Epithelial cell of proximal tubule (primary cell): ENCODE measurements around the gene RABEP1. TPM values are rescaled to one million over a fixed set of nuclear protein-coding genes. Genes with fewer than 3 reads are reported as not detected.

Experiments
- DNase-seq: peaks from one replicate; pipeline ENCODE4 v3.0.0-alpha.2; 2011; ENCODE audit warnings: low read depth
- H3K4me3 ChIP-seq: 2 replicates; pipeline ENCODE4 v1.5.1; 2011; ENCODE audit warnings: low read depth, mild to moderate bottlenecking, low read length
- total RNA-seq: library from RNA; depleted of rRNA; stranded (reverse); fragments of >200 nt; gene quantifications from 2 replicates; pipeline ENCODE4 v1.2.3, GENCODE V29; 2015
- TF ChIP-seq, protein P1 (sequence below): conservative IDR thresholded peaks from 2 replicates; pipeline ENCODE4 v1.5.1; 2012; ENCODE audit warnings: low read depth, mild to moderate bottlenecking, low read length

RABEP1 gene
- total RNA-seq, 1 donor from 2014 or later, result 21.4 TPM

DNA sequence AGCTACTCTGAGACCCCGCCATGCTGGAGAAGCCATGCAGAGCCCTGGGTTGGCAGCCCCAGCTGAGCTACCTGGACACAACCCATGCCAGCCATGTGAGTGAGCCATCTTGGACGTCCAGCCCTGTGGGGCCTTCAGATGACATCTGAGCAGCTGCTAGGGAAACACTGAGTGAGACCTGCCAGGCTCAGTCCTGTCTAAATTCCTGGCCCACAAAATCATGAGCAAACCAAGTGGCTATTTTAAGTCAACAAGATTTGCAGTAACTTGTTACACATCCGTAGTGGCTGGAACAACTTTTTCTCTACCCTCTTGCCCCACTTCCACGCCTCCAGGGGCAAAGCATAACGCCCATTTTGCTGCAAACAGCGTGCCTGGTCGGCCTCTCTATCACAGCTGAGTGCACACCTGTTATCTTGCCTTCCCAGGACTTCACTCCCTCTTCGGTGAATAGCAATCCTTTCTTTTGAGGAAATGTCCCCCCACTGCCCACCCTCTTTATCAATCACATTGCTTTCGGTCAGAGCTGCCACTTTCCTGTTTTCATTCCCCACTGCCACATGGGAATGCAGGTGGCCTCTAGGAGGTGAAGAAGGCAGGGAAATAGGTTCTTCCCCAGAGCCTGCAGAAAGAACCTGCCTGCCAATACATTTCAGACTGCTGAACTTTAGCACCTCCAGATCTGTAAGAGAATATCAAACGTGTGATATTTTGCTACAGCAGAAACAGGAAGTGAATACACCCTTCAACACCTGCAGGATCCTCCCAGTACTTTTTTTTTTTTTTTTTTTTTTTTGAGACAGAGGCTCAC, 40.0 kb upstream of the RABEP1 start:
- TF ChIP-seq, protein P1, sequence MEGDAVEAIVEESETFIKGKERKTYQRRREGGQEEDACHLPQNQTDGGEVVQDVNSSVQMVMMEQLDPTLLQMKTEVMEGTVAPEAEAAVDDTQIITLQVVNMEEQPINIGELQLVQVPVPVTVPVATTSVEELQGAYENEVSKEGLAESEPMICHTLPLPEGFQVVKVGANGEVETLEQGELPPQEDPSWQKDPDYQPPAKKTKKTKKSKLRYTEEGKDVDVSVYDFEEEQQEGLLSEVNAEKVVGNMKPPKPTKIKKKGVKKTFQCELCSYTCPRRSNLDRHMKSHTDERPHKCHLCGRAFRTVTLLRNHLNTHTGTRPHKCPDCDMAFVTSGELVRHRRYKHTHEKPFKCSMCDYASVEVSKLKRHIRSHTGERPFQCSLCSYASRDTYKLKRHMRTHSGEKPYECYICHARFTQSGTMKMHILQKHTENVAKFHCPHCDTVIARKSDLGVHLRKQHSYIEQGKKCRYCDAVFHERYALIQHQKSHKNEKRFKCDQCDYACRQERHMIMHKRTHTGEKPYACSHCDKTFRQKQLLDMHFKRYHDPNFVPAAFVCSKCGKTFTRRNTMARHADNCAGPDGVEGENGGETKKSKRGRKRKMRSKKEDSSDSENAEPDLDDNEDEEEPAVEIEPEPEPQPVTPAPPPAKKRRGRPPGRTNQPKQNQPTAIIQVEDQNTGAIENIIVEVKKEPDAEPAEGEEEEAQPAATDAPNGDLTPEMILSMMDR, result no peak
- no peak overlapping the region for H3K4me3 ChIP-seq
- DNase-seq, result no peak

DNA sequence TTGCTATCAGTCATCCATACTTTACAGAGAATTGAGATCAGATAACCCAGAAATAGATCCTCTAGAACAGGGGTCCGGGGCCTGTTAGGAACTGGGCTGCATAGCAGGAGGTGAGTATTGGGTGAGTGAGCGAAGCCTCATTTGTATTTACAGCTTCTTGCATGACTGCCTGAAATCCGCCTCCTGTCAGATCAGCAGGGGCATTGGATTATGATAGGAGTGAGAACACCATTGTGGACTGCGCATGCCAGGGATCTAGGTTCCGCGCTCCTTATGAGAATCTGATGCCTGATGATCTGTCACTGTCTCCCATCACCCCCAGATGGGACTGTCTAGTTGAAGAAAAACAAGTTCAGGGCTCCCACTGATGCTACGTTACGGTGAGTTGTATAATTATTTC, 34.5 kb upstream of the RABEP1 start:
- no peak overlapping the region for H3K4me3 ChIP-seq
- TF ChIP-seq, protein P1, result no peak
- DNase-seq, result no peak

DNA sequence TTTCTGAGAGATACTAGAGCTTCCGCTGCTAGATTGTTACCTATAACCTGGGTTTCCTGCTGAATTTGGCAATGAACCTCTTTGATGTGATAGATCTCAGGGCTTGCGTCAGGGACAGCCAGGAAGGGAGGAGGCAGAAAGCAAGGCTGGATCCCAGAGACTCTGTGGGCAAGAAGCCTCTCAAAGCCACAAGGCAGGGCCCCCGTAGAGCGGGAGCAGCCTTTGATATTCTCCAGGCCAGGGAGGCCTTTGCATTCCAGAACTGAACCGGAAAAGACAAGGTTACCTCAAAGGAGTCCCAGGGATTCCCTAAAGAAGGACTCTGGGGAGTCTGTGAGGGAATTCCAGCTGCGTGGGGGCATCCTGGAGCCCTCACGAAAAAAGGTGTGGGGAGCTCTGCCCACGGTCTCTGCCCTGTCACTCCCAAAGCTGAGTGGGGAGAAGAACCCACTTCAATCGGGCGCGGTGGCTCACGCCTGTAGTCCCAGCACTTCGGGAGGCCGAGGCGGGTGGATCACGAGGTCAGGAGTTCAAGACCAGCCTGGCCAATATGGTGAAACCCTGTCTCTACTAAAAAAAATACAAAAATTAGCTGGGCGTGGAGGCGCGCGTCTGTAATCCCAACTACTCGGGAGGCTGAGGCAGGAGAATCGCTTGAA, 33.1 kb upstream of the RABEP1 start:
- TF ChIP-seq, protein P1, result no peak
- no peak overlapping the region for H3K4me3 ChIP-seq
- no peak for DNase-seq

DNA sequence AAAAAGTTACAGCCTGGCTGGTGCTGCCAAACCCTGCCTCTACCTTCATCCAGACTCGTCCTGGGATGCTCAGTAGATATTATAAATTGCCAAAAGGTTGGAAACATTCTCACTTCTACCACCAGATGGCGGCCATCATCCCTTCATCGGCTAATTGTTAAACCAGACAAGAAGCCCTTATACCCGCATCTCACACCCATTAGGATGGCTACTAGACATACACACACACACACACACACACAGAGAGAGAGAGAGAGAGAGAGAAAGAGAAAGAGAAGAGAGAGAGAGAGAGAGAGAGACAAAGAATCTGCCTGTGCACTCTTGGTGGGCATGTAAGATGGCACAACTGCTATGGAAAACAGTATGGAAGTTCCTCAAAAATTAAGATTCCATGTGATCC, 32.5 kb upstream of the RABEP1 start:
- DNase-seq, result peak; percentile 16
- TF ChIP-seq, protein P1, result peak; percentile 71
- no peak overlapping the region for H3K4me3 ChIP-seq

DNA sequence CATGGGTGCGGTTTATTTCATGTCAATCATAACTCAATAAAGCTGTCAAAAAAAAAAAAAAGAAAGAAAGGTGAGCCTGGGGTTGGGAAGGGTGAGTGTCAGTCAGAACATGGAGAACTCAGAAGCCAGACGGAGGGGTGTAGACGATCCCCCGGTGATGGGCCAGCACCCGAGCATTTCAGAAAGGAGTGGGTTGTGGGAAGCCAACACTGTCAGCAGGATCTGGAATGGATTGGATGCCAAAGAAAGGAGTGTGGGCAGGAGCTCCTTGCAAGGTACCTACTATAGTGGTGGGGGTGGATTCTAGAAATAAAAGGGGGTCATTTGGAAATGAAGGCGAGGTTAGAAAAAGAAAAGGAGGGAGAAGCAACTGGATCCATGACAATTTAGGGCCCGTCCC, 27.7 kb upstream of the RABEP1 start:
- no peak for DNase-seq

DNA sequence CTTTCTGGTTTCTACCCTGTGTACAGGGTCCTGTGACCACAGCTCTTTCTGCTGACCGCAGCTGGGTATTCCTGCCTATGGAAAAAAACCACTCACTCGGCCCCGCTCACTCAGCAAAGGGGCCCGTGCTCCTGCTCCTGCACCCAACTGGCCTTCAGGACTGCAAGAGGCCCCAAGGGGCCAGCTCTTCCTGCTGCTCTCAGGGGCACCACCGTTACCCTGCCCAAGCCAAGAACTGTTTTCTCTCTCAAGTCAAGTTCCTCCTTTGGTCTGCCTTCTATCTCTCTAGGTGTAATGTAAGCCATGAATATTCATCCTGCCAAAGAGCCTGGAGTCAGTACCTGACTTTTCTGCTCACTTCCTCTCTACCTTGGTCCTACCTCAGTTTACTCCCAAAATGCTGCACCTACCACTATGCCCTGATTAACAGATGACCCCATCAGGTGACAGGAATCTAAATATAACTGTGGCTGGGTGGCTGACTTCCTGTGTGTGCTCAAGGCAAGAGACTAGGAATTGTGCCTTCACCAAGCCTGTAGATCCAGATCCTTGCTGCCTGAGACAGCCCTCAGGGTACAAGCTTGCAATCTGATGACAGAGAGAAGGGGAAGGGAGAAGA, 27.1 kb upstream of the RABEP1 start:
- no peak overlapping the region for H3K4me3 ChIP-seq
- no peak for DNase-seq
- TF ChIP-seq, protein P1, result no peak

More for the DNA sequence above, 27.7 kb upstream of the RABEP1 start:
- TF ChIP-seq, protein P1, result no peak
- H3K4me3 ChIP-seq, result no peak overlapping the region
